A549 treated with Hydrocortisone at 1 μM for 4 hours (cell line): Measurements from ENCODE around the gene WDR1. TPM values are rescaled to one million over a fixed set of nuclear protein-coding genes. Genes with fewer than 3 reads are reported as not detected.

Experiments used
- total RNA-seq: library from RNA; stranded (reverse); fragments of 200-300 nt; extraction: Qiagen RNA extraction; gene quantifications from 5 replicates; pipeline ENCODE4 v1.2.3, GENCODE V29; 2022

WDR1 gene
- total RNA-seq: 202 to 251 TPM (median 212 TPM) in 5 replicates

GRCh38 chr4:10116569-10117358 is at the start of gene WDR1:
Gene WDR1 (minus strand): TSS chr4:10116799. CDS start chr4:10116666, 133 bp downstream.

Other genes with a start within 250 kb of the WDR1 start
- gene SLC2A9, start 95.3 kb downstream of the WDR1 start, total RNA-seq: 0.31 to 0.69 TPM (median 0.59 TPM) in 5 replicates